AG08395 (cell line): ENCODE results near the gene FOSL1.
"Not testable (repeated sequence)": the region's sequence is repeated elsewhere in the genome, so short reads cannot be mapped to it uniquely, and the experiment has no call there.

Experiments used
- DNase-seq: peaks from one replicate; pipeline ENCODE4 v3.0.0; 2012; ENCODE audit warnings: mixed read lengths, low spot score

Gene FOSL1

DNA sequence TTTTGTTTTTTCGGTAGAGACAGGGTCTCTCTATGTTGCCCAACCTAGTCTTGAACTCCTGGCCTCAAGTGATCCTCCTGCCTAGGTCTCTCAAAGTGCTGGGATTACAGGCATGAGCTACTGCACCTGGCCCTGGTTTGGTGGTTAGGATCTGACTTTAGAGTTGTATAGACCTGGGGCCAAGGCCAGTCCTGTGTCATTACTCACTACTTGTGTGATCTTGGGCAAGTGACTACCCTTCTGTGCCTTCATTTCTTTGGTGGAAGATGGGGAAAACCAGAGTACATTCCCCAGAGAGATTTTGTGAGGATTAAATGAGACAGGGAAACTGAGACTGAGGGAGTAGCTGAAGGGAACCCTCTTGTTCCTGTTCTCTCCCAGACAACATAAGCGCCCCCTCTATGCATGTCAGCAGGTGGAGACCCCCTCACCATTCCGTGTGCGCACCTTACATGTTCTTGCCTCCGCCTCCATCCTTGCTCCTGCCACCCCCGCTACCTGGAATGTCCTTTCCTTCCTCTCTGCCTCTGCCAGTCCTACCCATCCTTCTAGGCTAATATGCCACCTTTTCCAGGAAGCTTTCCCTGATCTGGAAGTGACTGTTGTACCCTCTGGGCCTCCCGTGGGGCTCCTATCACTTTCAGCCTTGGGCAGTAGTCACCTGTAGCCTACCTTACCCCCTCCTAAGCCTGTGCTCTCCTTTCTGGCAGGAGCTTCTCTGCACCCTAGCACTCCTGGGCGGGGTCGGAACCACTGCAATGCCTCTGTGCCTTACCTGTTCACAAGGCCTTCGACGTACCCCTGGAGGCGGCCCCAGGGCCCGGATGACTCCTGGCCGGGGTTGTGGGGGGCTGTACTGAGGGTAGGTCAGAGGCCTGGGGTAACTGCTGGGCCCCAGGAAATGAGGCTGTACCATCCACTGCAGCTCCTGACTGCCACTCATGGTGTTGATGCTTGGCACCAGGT, 3.9 kb downstream of the FOSL1 start:
- DNase-seq: no peak

GRCh38 chr11:65895482-65895981, 4.7 kb downstream of the FOSL1 start:
- no peak for DNase-seq

DNA sequence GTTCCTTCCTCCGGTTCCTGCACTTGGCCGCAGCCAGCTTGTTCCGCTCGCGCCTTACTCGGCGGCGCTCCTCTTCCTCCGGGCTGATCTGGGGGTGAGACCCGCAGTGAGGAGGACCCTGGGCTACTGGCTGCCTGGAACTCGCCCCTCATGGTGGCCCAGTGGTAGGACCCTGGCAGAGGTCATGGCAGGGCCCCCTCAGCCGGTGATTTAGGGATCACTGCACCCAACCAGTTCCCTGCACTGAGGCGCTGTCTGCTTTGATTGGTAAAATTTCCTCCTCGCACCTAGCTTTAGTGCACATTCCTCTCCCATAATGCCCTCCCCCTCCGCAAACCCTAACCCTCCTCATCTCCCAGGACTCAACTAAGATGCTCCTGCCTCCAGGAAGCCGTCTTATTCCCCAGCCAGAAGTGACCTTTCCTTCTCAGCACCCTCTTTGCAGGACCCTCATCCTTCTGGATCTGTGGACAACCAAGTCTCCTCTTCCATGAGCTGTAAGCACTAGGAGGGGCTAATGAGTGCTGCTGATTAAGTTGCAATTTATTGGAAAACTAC, 6.1 kb downstream of the FOSL1 start:
- DNase-seq: no peak

GRCh38 chr11:65892661-65893317, 7.4 kb downstream of the FOSL1 start:
- no peak for DNase-seq

- not testable (repeated sequence) for DNase-seq
These were observed 8.0 kb downstream of the FOSL1 start for GRCh38 chr11:65892137-65892540.

GRCh38 chr11:65891219-65892136, 8.7 kb downstream of the FOSL1 start:
- no peak for DNase-seq

GRCh38 chr11:65890324-65891218, 9.6 kb downstream of the FOSL1 start, which contains the start of gene CCDC85B:
TSS of gene CCDC85B (plus strand) at chr11:65890673. CDS start at chr11:65890784, 111 bp downstream.
- peak; percentile 95 for DNase-seq

DNA sequence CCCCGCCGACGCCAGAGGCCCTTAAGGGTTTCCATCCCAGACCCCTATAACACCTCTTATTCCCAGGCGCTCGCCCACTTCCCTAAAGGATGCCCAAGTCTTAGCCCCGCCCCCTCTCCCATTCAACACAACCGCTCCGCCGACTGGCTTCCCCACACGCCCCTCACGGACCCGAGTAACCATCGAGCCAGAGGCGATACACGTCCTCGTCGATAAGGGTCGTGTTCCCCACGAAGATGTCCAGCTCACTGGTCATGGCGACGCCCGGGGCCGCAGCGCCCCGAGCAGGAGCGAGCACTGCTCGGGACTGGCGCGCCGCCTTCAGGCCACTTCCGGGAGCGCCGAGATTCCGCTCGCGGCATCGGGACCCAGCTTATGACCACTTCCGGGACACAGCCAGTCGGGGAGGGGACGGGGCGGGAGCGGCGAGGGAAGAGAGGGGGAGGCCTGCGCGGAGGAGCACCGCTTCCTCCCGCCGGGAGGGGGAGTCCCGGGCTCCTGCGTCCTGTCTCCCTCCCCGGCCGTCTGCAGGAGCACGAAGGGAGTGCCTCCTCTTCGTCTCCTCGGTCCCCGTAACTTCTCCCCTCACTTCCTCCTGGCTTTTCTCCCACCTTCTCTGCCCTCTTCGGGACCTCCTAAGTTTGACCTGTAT, 11.9 kb downstream of the FOSL1 start, which contains the start of gene FIBP:
Gene FIBP (minus strand): TSS at position 309 of the 652 bp plus-strand sequence. CDS start 53 bp downstream, at position 256.
- DNase-seq: peak; percentile 97

GRCh38 chr11:65887723-65888162, 12.4 kb downstream of the FOSL1 start:
- DNase-seq: peak; percentile 45

GRCh38 chr11:65886826-65887722, 13.1 kb downstream of the FOSL1 start:
- no peak for DNase-seq

GRCh38 chr11:65885808-65886536, 14.2 kb downstream of the FOSL1 start:
- no peak for DNase-seq

GRCh38 chr11:65885231-65885630, 15.0 kb downstream of the FOSL1 start:
- no peak for DNase-seq

GRCh38 chr11:65884716-65885092, 15.5 kb downstream of the FOSL1 start:
- peak; percentile 82 for DNase-seq

DNA sequence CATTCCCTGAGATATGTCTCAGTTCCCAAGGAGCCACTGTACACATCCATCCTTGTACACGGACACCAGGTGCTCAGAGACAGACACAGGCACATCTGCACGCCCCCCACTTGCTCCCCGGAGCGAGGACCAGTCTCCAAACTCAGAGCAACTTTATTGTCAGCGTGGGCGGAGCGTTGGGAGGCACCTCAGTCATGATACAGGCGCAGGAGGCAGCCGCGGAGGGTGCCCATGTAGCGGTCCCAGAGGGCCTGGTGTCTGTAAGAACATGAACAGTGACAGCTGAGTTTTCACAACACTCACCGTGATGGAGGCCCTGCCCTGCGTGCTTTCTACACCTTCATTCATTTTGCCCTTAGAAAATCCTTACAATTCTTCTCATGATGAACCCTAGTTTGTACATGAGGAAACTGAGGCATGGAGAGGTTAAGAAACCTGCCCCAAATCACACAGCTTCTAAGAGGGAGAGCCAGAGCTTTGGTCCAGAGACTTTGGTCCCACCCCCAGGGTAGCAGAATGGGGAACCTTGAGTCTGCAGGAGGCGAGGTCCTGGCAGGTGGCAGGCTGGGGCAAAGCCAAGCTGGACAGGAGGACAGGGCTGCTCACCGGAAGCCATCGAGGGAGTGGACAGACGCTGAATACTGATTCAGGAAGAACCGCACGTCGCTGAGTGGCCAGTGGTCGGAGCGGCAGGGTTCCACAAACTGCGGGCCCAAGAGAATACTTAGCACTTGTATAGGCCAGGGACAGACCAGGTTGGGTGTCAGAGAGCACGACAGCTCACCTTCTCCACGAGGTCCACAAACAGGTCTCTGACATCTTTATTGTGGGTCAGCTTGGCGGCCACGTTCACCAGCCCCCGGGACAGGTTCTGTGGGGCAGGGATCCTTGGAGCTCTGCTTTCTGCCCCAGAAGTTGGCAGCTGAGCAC, 16.1 kb downstream of the FOSL1 start:
- DNase-seq: no peak

- no peak for DNase-seq
These were observed 17.0 kb downstream of the FOSL1 start for GRCh38 chr11:65883058-65883761.
